GM18520 (cell line): Measurements from ENCODE around the gene NUDT8.
"Not testable (repeated sequence)": the region's sequence is repeated elsewhere in the genome, so short reads cannot be mapped to it uniquely, and the experiment has no call there.

Source experiments
- ATAC-seq: cut with Tn5 transposase; IDR thresholded peaks from one replicate; pipeline ENCODE4 v1.9.1; 2021; ENCODE audit not compliant: unreplicated experiment

NUDT8 gene

GRCh38 chr11:67594480-67594879 lies 35.3 kb downstream of the NUDT8 start:
- ATAC-seq, result no peak

- no peak for ATAC-seq
Measured at GRCh38 chr11:67593565-67593905, 36.2 kb downstream of the NUDT8 start.

- no peak for ATAC-seq
Measured at GRCh38 chr11:67592880-67593564, 36.7 kb downstream of the NUDT8 start.

- not testable (repeated sequence) for ATAC-seq
Measured at GRCh38 chr11:67588899-67589415, 40.8 kb downstream of the NUDT8 start.

GRCh38 chr11:67588136-67588503 lies 41.6 kb downstream of the NUDT8 start:
- peak; percentile 18 for ATAC-seq

GRCh38 chr11:67586568-67587250 lies 43.0 kb downstream of the NUDT8 start:
- no peak for ATAC-seq

- ATAC-seq, result no peak
Measured at GRCh38 chr11:67585911-67586310, 43.8 kb downstream of the NUDT8 start.

- ATAC-seq, result no peak
Measured at GRCh38 chr11:67584881-67585873, 44.6 kb downstream of the NUDT8 start.

GRCh38 chr11:67584205-67584880 lies 45.4 kb downstream of the NUDT8 start:
- no peak for ATAC-seq

- ATAC-seq, result peak; percentile 52
Measured at GRCh38 chr11:67583247-67584204, 46.2 kb downstream of the NUDT8 start, which contains the start of gene GSTP1. GSTP1 (plus strand) TSS chr11:67583812; CDS start chr11:67583844, 32 bp downstream.

GRCh38 chr11:67582011-67582410 lies 47.7 kb downstream of the NUDT8 start:
- ATAC-seq, result no peak

- no peak for ATAC-seq
Measured at GRCh38 chr11:67581469-67581868, 48.3 kb downstream of the NUDT8 start.

GRCh38 chr11:67577951-67578350 lies 51.8 kb downstream of the NUDT8 start:
- ATAC-seq, result no peak
